GM19397 (cell line): ENCODE measurements around the gene BAHCC1.

Source experiments
- ATAC-seq: cut with Tn5 transposase; IDR thresholded peaks from one replicate; pipeline ENCODE4 v1.9.1; 2021; ENCODE audit warnings: mild to moderate bottlenecking, moderate library complexity; ENCODE audit not compliant: unreplicated experiment

BAHCC1 gene

GRCh38 chr17:81511804-81512561 is 116.7 kb downstream of the BAHCC1 start:
- ATAC-seq, result peak; percentile 1

- peak; percentile 46 for ATAC-seq
Measured at GRCh38 chr17:81512562-81513371, 117.5 kb downstream of the BAHCC1 start, which contains the start of gene ACTG1. ACTG1 (minus strand) TSS chr17:81512799; CDS start chr17:81512354, 445 bp downstream.

GRCh38 chr17:81513372-81513752 is 118.1 kb downstream of the BAHCC1 start:
- ATAC-seq, result peak; percentile 1

GRCh38 chr17:81513753-81514488 is 118.7 kb downstream of the BAHCC1 start:
- ATAC-seq, result peak; percentile 0

GRCh38 chr17:81514489-81514738 is 119.2 kb downstream of the BAHCC1 start:
- no peak for ATAC-seq

GRCh38 chr17:81514739-81515529 is 119.7 kb downstream of the BAHCC1 start:
- ATAC-seq, result peak; percentile 18

- no peak for ATAC-seq
Measured at GRCh38 chr17:81515530-81516041, 120.3 kb downstream of the BAHCC1 start.
